ENCODE measurements around the gene FAM76B.

FAM76B gene

GRCh38 chr11:95829580-95830259, 40.1 kb upstream of the FAM76B start:
- DNase-seq = no peak
- no peaks in the 10 kb centered on the region for H3K9me2 ChIP-seq (replicated peaks; ENCODE audit: insufficient read depth, low read length)
- TF ChIP-seq CTCF (IDR thresholded peaks at IDR 0.05; ENCODE audit: low read length) (no peak), EZH2 (optimal IDR thresholded peaks at IDR 0.05; ENCODE audit: low read depth, low read length) (no peak), EZH2phosphoT487 (IDR thresholded peaks at IDR 0.05; ENCODE audit: low read length) (no peak)
- no peak overlapping the region for H3K9ac ChIP-seq (ENCODE audit: low read length)
- H3K79me2 ChIP-seq (ENCODE audit: low read length) = no peaks in the 10 kb centered on the region
- no peak overlapping the region for H3K4me2 ChIP-seq (ENCODE audit: low read depth, low read length)
- H4K20me1 ChIP-seq (ENCODE audit: insufficient read depth, low read length) = no peaks in the 10 kb centered on the region
- no peak overlapping the region for H2AFZ ChIP-seq (ENCODE audit: low read length)
- H3K9me3 ChIP-seq (replicated peaks; ENCODE audit: insufficient read depth, low read length) = no peaks in the 10 kb centered on the region
- no peaks in the 10 kb centered on the region for H3K4me1 ChIP-seq (ENCODE audit: low read length)
- H3K27me3 ChIP-seq (replicated peaks; ENCODE audit: insufficient read depth, low read length) = no peaks in the 10 kb centered on the region
- H3K4me3 ChIP-seq (ENCODE audit: low read length) = no peak overlapping the region
- no peaks in the 10 kb centered on the region for H3F3A ChIP-seq (ENCODE audit: insufficient read depth, low read length)
- no peak overlapping the region for H3K27ac ChIP-seq (ENCODE audit: low read length)
- peaks cover 5% of the 10 kb centered on the region; the same call in 1 of the 2 replicates for H3K36me3 ChIP-seq (replicated peaks; ENCODE audit: insufficient read depth, low read length)

GRCh38 chr11:95827696-95828095, 38.1 kb upstream of the FAM76B start:
- DNase-seq = no peak
- no peak overlapping the region for H3K4me3 ChIP-seq (ENCODE audit: low read length)
- H4K20me1 ChIP-seq (ENCODE audit: insufficient read depth, low read length) = no peaks in the 10 kb centered on the region
- no peak overlapping the region for H3K4me2 ChIP-seq (ENCODE audit: low read depth, low read length)
- no peak overlapping the region for H3K9ac ChIP-seq (ENCODE audit: low read length)
- H2AFZ ChIP-seq (ENCODE audit: low read length) = no peak overlapping the region
- H3K9me2 ChIP-seq (replicated peaks; ENCODE audit: insufficient read depth, low read length) = no peaks in the 10 kb centered on the region
- H3K36me3 ChIP-seq (replicated peaks; ENCODE audit: insufficient read depth, low read length) = peaks cover 5% of the 10 kb centered on the region; the same call in 1 of the 2 replicates
- no peaks in the 10 kb centered on the region for H3F3A ChIP-seq (ENCODE audit: insufficient read depth, low read length)
- no peak overlapping the region for H3K27ac ChIP-seq (ENCODE audit: low read length)
- no peaks in the 10 kb centered on the region for H3K27me3 ChIP-seq (replicated peaks; ENCODE audit: insufficient read depth, low read length)
- no peaks in the 10 kb centered on the region for H3K4me1 ChIP-seq (ENCODE audit: low read length)
- no peaks in the 10 kb centered on the region for H3K9me3 ChIP-seq (replicated peaks; ENCODE audit: insufficient read depth, low read length)
- no peaks in the 10 kb centered on the region for H3K79me2 ChIP-seq (ENCODE audit: low read length)
- TF ChIP-seq CTCF (IDR thresholded peaks at IDR 0.05; ENCODE audit: low read length) (no peak), EZH2 (optimal IDR thresholded peaks at IDR 0.05; ENCODE audit: low read depth, low read length) (no peak), EZH2phosphoT487 (IDR thresholded peaks at IDR 0.05; ENCODE audit: low read length) (no peak)

GRCh38 chr11:95821640-95822039, 32.1 kb upstream of the FAM76B start:
- no peaks in the 10 kb centered on the region for H3K27me3 ChIP-seq (replicated peaks; ENCODE audit: insufficient read depth, low read length)
- no peaks in the 10 kb centered on the region for H3F3A ChIP-seq (ENCODE audit: insufficient read depth, low read length)
- H2AFZ ChIP-seq (ENCODE audit: low read length) = no peak overlapping the region
- H3K36me3 ChIP-seq (replicated peaks; ENCODE audit: insufficient read depth, low read length) = no peaks in the 10 kb centered on the region; the same call in 1 of the 2 replicates
- H3K79me2 ChIP-seq (ENCODE audit: low read length) = no peaks in the 10 kb centered on the region
- no peak overlapping the region for H3K4me2 ChIP-seq (ENCODE audit: low read depth, low read length)
- no peaks in the 10 kb centered on the region for H3K9me2 ChIP-seq (replicated peaks; ENCODE audit: insufficient read depth, low read length)
- no peak overlapping the region for H3K27ac ChIP-seq (ENCODE audit: low read length)
- no peak for DNase-seq
- H3K4me3 ChIP-seq (ENCODE audit: low read length) = no peak overlapping the region
- no peaks in the 10 kb centered on the region for H3K9me3 ChIP-seq (replicated peaks; ENCODE audit: insufficient read depth, low read length)
- no peak overlapping the region for H3K9ac ChIP-seq (ENCODE audit: low read length)
- no peaks in the 10 kb centered on the region for H3K4me1 ChIP-seq (ENCODE audit: low read length)
- TF ChIP-seq EZH2phosphoT487 (IDR thresholded peaks at IDR 0.05; ENCODE audit: low read length) (no peak), CTCF (IDR thresholded peaks at IDR 0.05; ENCODE audit: low read length) (no peak), EZH2 (optimal IDR thresholded peaks at IDR 0.05; ENCODE audit: low read depth, low read length) (no peak)
- no peaks in the 10 kb centered on the region for H4K20me1 ChIP-seq (ENCODE audit: insufficient read depth, low read length)

Measured in MM.1S (cell line).